RPMI8226 (cell line): ENCODE results near the gene COX8A.
"Not testable (repeated sequence)": the region's sequence is repeated elsewhere in the genome, so short reads cannot be mapped to it uniquely, and the experiment has no call there.

Experiments used
- DNase-seq: peaks from one replicate; pipeline ENCODE4 v3.0.0-alpha.2; 2015

COX8A gene

GRCh38 chr11:63970902-63971301 is 3.5 kb upstream of the COX8A start:
- no peak for DNase-seq

- not testable (repeated sequence) for DNase-seq
Observed at GRCh38 chr11:63973912-63974258, 535 bp upstream of the COX8A start.

- DNase-seq: no peak
Observed at GRCh38 chr11:63978551-63979239, 4.3 kb downstream of the COX8A start.

GRCh38 chr11:63979426-63979825 is 5.0 kb downstream of the COX8A start:
- DNase-seq: no peak

GRCh38 chr11:63985812-63986155 is 11.4 kb downstream of the COX8A start:
- DNase-seq: peak; percentile 85

- peak; percentile 95 for DNase-seq
Observed at GRCh38 chr11:63986156-63986931, 11.9 kb downstream of the COX8A start, which contains the start of gene OTUB1. TSS of gene OTUB1 (plus strand) at chr11:63986438. CDS start at chr11:63986457, 19 bp downstream.

GRCh38 chr11:63986932-63987513 is 12.6 kb downstream of the COX8A start:
- DNase-seq: peak; percentile 20

- DNase-seq: no peak
Observed at GRCh38 chr11:63991558-63991957, 17.1 kb downstream of the COX8A start.

- no peak for DNase-seq
Observed at GRCh38 chr11:63993100-63993499, 18.7 kb downstream of the COX8A start.

- DNase-seq: no peak
Observed at GRCh38 chr11:63993993-63994392, 19.6 kb downstream of the COX8A start.

GRCh38 chr11:63996512-63996911 is 22.1 kb downstream of the COX8A start:
- no peak for DNase-seq

GRCh38 chr11:63997104-63997700 is 22.8 kb downstream of the COX8A start:
- no peak for DNase-seq

- no peak for DNase-seq
Observed at GRCh38 chr11:63997801-63998337, 23.4 kb downstream of the COX8A start.

- no peak for DNase-seq
Observed at GRCh38 chr11:63998558-63999348, 24.3 kb downstream of the COX8A start.

- DNase-seq: no peak
Observed at GRCh38 chr11:63999349-64000025, 25.1 kb downstream of the COX8A start.

- DNase-seq: no peak
Observed at GRCh38 chr11:64000026-64000739, 25.8 kb downstream of the COX8A start.

- DNase-seq: no peak
Observed at GRCh38 chr11:64000740-64001483, 26.5 kb downstream of the COX8A start.

- DNase-seq: no peak
Observed at GRCh38 chr11:64001484-64002420, 27.3 kb downstream of the COX8A start.
